ENCODE data around the gene TBCA.

TBCA gene

GRCh38 chr5:77642738-77643653 is 133.1 kb downstream of the TBCA start:
- no peak for DNase-seq (ENCODE audit: low read depth)

- DNase-seq (ENCODE audit: low read depth) = no peak
Observed at GRCh38 chr5:77641963-77642737, 134.0 kb downstream of the TBCA start.

GRCh38 chr5:77641397-77641943 is 134.7 kb downstream of the TBCA start:
- no peak for DNase-seq (ENCODE audit: low read depth)
